Hematopoietic multipotent progenitor cell treated with erythropoietin and hydrocortisone succinate and interleukin-3 and kit ligand, for 15 days (in vitro differentiated cells): ENCODE measurements around the gene KNCN.

ENCODE experiments used
- DNase-seq: peaks from one replicate; pipeline ENCODE4 v3.0.0-alpha.2; 2015; ENCODE audit warnings: low spot score

KNCN gene

DNA sequence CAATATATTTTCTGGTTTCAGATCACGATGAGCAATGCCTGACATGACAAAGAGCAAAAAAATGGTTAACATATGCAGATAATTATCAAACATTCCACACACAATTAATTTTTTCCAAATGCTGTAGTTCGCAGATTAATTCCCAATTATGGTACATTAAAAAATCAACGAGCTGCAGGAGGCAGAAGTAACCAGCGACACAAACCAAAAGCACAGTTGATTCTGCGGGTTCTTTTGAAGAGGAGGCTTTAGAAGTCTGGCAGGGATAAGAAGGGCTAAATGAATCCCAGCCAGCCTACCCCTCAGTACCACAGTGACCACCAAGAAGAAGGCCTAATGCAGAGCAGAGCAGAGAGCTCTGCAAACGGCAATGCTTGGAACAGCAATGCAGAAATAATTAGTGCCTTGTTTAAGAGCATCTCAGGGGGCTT, 17.0 kb upstream of the KNCN start:
- DNase-seq, result no peak

DNA sequence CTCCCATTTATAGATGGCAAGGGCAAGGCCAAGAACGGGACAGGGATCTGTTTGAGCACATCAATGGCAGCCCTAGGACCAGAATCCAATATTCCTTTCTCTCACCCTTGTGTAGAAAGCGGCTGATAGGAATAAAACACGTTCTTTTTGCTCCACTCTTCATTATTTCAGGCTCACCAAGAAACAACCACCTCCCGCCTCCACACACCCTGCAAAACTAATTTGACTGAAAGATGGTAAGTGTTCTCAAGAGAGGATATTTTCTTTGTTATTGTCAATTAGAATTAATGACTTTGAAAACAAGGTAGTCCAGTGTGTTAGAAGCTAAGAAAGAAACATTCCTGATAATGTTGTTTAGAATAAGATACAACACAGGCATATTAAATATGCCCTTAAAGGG, 11.9 kb upstream of the KNCN start:
- DNase-seq, result no peak

DNA sequence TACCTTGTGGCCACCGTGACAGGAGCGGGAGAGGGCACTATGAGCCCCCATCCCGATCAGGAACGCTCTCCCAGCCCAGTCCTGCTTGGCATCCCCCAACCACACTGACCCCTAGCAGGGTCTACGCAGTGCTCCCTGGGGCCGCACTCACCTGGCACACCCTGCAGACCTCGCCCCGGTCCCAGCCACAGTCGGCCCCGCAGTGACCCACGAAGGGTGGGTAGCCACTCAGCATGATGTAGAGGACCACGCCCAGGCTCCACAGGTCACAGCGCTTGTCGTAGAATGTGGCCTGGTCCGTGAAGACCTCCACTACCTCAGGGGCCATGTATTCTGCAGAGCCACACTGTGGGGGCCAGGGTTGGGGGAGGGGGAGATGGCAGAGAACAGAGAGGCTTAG, 11.1 kb upstream of the KNCN start:
- DNase-seq, result no peak

DNA sequence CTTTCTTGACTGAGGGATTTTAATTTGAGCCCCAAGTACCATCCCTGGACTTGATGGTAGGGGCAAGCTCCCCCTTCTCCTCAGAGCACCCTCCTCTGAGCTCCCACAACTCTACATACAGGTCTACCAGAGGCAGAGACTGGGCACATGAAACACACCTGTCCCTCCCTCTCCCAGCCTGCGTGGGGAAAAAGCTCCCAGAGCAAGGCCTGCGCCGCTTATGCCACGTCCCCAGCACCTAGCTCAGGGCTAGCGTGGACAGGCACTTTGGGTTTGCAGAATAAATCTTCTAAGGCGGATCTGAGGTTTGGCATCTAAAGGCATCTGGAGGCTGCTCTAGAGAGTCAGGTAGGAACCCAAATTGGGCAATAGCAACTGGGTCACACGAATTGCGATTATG, 7.5 kb upstream of the KNCN start:
- DNase-seq, result no peak

DNA sequence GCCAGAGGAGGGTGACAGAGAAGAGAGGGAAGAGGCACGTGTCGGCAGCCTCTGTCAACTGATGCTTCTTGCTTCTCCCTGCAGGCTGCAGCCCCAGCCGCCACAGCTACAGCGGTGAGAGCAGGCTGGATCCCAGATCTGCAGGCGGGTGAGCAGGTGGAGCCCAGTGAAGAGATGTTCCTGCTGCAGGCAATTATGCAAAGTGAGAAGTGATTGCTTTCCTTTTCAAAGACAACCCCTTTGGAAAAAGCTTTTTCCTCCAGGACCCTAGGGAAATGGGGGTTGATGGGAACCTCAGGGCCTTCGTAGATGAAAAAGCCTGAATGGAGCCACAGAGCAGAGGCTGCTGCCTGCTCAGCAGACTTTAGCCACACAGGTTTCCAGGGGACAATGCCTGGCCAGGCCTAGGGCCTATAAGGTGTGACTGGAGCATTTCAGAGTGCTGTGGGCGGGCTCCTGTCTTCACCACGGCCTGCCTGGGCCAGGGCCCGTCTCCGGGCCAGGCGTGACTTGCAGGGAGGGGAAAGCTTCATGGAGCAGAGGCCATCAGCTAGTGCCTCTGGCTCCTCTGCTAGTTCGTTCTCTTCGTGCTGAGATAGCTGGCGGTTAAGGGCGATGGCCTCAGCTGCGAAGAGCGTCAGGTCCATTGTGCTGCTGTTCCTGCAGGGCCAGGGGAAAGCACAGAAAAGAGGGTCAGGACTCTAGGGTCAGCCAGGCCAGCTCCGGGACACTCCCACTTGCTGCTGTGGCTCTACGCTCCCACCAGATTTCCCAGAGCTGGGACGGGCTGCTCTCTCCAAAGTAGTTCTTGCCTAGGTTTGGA, 6.9 kb upstream of the KNCN start:
- no peak for DNase-seq

DNA sequence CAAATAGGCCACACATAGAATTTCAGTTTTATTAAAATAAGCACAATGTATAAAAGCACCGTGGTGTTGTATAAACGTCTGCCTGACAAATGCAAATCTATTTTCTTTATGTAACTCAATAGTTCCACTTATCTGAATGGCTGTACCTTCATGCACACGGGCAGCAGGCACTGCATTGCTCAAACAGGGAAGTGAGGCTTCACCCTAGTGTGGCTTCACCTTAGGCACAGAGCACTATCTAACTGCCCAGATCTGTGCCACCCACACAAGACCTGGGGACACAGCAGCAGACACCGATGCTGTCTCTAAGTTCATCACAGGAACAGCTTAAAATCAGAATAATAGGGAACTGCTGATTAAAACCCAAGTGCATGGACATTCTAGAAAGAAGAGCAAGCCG, 6.0 kb upstream of the KNCN start:
- no peak for DNase-seq

DNA sequence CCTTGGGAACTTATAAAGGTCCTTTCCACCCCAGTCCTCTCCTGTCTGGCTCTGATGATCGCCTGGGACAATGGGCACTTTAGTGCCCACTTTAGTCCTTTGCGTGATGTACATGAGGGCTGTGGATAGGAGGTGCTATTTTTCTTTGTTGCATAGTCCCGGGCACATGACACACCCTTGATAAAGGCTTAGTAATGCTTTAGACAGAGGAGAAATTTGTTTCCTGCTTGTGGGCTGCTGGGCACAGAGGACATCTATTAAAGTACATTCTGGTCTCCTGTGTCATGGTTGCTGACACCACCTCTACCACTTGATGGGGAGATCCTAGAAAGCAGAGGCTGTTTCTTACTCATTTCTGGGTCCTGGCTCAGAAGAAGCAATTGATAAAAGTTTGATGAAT, 5.4 kb upstream of the KNCN start:
- DNase-seq, result no peak

DNA sequence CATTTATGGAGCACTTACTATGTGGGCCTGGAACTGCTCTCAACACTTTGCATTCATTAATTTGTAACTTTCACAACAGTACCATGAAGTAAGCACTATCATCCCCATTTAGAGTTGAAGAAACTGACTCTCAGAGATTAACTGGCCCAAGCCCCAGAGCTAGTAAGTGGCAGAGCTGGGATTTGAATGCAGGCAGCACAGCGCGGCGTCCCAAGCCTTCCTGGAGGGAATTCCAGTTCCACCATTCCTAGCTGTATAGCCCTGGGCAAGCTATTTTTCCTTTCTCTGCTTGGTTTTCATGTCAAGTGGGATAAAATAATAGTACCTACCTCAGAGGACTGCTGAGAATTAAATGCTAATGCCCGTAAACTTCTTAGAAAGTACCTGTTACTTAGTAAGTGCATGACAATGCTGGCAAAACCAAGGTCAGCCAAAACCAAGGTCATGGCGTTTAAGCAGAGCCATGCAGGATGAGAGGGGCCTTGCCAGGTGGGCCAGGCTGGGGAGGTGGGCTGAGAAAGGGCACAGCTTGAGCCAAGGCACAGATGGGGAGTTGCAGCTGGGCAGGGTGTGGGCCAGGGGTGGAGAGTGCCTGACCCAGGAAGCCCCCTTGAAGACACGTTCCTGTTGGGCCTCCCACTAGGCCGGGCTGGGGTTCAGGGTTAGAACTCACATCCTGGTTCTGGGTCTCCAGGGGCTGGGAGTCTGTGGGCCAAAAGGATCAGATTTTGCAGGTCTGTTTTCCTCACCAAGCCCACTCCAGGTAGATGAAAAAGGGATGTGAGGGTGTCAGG, 4.6 kb upstream of the KNCN start:
- DNase-seq, result no peak

DNA sequence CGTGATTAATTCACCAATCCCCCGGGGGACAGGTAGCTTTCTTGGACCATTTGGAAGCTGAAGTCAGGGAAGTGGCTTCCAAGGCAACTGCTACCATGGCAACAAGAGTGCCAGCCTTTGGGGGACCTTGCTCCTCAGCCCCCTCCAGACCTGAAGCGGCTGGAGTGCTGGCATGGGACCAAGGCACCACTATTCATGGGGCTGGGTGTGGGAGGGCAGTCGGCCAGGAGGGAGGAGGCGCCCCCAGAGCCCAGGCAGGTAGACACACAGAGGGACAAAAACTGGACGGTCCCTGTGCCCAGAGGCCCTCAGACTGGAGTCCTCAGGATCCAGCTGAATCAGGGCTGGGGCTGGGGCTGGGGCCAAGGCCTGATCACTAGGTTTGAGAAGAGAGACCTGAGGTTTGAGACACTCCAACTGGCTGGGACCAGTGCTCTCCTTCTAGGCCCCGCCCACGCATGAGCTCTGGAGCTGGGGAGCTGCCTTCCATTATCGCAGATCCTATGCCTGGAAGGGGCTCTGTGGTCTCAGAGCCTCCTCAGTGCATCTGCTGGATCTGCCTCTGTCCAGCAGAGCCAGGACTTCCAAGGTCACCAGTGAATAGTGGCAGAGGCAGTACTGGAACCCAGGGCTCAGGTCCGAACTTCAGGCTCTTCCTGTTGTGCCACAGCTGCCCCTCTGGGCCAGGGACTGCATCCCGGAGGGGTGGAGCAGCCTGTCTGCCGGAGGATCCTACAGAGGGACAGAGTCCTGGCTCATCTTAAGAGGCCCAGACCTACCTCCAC, 3.3 kb upstream of the KNCN start:
- no peak for DNase-seq

DNA sequence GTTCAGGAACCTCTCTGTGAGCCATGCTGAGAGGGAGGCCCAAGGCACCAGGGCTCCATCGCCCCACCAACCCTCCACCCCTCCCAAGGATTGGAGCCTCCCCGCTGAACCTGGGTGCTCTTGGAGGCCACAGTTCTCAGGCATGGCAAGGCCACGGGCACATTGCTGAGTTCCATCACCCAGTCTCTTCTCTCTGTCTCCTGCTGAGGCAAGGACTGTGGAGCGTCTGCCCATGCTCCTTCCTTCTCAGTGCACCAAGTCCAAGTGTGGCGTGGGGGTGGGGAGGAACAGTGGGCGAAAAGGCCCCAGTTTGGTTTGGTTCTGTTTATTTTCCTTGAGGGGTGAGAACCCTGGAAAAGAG, 2.8 kb upstream of the KNCN start:
- no peak for DNase-seq

DNA sequence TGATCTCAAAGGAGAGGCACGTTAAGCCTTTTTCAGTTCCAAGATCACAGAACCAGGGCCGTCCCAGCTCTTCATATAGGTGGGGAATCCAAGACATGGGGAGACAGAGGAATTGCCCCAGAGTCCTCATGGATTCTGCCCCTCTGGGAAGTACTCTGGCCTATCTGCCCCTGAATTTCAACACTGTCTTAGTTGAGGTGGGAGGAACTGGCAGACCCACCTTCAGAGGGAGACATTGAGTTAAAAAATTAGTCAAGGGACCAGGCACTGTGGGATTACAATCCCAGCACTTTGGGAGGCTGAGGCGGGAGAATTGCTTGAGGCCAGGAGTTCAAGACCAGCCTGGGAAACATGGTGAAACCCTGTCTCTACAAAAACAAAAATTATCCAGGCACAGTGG, 2.1 kb upstream of the KNCN start:
- DNase-seq, result no peak

DNA sequence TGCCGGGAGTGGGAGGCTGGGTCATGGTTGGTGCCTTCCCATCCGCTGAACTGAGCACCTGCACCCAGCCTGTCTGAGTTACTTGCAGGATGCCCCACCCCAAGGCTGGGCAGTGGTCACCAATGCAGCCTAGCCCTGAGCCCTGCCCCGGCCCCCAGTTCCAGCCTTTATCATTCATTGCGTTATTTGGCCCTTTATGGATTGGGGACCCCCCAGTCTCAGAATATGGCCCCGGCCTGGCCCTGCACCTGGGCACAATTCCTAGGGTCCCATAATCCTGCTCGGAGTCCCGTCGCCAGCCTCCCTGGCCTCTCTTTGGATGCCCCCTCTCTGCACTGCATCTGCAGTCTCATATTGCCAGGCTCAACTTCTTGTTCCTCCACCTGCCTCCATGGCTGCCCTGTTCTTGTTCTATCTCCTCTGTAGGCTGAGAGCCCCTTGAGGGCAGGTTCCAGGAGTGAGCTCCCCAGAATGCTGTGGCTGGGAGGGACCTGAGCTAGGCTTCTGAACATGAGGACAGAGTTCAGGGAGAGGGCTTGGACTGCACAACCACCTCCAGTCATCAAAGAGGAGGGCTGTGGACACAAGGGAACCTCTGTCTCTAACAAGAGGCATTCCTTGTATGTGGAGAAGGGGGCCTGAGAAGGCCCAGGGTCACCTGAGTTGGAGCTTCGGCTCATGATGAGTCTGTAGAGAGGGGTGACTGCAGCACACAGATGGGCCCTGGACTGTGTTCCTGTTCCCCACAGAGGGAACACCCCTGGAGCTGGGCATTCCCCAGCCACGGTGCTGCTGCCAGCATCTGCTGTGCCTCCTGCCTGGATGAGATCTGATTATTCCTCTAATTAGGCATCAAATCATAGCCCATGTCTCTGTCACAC, 1.1 kb upstream of the KNCN start:
- no peak for DNase-seq

DNA sequence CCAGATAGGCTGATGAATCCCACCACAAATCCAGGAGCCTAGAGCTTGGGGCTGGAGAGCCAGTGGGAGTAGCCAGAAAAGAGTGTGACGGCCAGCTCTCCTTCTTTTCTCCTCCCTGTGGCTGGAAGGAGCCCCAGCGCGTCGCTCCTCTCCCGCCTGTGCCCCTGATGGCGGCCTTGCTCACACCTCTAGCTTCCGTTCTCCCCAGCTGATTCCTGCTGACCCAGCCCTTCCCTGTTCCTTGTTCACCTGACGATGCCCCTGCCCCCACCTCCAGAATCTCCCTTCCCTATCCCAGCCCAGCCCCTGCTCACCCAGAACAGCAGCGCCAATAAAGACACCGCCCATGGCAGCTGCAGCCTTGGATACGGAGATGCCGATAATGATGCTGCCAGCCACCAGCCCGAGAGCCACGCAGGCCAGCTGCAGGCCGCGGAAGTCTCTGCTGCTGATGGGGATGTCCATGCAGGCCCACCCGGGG, 656 bp downstream of the KNCN start:
- peak; percentile 39 for DNase-seq

DNA sequence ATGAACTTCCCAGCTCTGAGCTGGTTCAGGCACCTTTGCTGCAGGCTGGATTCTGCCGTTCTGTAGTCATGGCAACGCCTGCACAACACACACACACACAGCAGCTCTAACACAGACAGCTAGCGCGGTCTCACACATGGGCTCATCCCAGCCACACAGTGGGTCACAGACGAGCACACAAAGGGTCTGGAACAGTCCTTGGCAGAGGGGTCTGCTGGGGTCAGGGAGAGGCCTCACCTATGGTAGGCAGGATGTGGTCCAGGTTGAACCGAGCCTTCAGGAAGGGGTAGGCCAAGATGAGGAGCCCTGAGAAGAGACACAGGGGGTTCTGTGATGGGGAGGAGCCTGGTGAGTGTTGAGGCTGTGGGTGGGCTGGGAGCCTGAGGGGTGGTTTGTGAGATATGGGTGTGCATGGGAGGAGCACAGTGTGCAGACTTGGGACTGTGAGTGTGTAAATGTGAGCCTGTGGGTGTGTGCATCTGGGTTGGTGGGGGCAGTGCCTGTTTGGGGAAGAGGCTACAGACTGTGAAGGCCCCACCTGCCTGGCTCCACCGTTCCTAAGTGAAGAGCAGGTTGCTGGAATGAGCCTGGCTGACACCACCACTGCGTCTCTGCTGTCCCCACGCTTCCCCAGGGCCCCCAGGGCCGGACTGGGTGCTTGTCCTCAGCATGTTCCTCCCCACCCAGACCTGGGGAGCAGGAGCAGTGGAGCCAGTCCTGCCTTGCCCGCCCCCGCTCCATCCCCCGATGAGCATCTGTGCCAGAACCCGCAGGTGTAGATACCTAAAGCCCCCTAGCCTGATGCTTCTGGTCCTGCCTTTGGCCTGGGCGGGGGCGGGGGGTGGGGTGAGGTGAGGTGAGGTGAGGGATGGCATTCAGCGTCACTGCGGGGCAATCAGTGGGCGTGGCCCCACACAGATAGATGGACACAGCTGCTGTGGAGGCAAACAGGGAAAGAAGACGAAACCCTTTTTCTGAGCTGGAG, 1.5 kb downstream of the KNCN start:
- DNase-seq, result no peak

DNA sequence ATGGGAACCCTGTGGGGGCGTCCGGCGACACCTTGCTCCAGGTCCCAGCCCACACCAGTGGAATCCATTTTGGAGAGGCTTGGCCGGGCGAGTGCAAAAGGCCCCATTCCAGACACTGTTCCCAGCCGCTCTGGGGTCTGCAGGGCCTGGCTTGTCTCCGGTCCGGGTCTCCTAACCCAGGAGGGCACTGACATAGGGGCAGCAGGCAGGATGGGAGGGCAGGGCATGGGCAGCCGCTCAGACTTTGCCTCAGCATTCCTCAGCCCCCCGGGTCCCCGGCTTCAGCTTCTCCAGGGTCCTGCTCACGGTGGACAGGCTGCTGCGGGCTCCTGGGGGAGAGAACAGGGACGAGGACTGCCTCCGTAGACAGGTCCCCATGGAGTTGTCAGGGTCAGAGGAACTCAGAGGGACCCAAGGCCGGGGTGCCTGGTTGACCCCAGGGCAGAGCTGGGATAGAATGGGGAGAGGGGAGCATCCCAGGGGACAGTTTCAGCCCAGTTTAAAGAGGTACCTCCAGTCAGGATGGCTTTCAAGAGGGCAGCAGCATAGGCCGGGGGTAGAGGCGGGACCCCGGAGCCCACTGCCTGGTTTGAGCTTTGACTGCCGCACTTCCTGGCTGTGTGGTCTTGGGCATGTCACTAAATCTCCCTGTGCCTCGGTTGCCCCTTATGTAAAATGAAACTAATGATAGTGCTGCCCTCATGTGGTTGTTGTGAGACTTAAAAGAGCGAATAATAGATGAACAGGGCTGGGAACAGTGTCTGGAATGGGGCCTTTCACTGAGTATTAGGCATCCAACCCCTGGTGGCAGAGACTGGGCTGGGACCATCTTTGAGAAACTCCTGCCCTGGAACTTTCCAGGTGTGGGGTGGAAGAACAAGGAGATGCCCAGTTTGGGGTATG, 3.7 kb downstream of the KNCN start:
- peak; percentile 71 for DNase-seq

DNA sequence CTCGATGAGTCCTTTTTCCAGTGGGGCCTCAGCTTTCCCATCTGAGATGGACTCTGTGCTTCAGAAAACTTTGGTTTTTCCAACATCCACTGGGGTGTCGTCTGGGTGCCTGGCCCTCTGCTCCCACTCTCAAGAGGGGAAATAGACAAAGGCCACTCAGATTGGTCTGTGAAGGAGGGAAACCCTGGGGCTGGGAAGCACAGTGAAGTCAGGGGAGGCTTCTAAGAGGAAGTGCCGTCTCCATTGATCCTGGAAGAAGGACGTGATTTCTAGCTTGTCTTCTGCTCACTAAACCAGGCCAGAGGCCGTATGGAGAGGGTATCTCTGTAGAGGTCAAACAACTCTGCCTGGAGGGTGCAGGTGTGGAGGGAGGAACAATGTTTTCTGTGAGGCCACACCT, 5.2 kb downstream of the KNCN start:
- DNase-seq, result no peak

DNA sequence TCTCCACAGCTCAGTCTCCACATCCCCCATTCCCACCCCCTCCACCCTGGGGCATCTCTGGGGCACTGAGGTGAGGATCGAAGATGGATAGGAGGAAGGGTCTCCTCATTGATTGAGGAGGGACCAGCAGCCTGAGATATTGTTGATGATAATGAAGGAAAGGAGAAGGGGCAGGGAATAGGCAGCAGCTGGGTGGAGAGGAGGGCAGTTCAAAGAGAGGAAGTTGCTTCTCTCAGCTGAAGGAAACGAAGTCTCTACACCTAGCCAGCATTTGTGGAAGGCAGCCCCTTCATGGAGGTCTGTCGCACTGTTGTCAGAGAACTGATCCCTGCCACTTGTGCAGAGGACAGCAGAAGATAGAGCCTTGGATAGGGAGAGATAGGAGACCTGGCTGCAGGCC, 5.7 kb downstream of the KNCN start:
- DNase-seq, result no peak

DNA sequence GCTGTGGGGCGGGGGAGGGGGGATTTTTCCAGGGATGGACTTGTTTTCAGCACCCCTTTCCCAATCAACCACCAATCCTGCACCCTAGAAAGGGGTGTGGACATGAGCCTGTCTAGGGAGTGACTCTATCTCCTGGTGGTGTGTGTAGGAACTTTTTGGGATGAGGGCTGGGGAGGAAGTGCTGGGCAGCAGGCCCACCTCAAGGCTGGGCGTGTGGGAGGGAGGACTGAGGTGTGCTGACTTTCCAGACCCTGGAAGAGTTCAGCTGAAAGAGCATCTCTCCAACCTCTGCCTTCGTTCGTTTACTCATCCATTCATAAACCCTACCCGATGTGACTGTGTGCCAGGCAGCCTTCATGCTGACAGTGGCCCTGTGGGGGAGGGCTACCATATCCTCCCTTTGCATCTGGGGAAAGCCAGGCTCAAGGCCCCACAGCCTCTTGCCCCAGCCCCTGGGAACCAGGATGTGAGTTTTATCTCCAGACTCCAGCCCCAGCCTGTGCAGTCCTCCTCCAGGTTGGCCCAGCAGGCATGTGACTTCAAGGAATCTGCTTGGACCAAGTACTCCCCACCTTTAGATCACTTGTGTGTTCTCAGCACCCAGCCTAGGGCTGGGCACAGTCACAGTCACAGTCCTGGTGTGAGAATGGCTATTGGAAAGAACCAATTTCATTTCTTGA, 6.7 kb downstream of the KNCN start:
- DNase-seq, result no peak
